Left forelimb (tissue), 1 donor: Measurements from ENCODE around the gene SEMG2.

Source experiments
- DNase-seq: peaks from one replicate; pipeline ENCODE4 v3.0.0-alpha.2; 2018; ENCODE audit warnings: low spot score

The SEMG2 gene

DNA sequence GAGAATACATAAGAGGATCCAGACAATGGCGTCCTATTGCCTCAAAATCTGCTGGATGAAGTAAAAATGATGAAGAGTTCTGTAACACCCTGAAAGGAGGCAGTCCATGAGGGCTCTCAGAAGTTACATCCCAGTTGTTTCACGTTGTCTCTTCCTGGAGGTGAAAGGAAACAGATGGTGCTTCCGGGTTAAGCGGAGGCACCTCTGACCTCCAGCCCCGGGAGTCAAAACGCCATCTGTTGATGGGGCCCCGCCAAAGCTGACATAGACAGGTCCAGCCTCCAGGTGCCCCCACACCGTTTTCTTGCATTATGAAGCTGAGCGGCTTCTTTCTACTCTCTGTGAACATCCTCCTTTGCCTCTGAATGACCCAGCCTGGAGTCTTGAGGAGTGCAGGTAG, 9.5 kb downstream of the SEMG2 start:
- no peak for DNase-seq

DNA sequence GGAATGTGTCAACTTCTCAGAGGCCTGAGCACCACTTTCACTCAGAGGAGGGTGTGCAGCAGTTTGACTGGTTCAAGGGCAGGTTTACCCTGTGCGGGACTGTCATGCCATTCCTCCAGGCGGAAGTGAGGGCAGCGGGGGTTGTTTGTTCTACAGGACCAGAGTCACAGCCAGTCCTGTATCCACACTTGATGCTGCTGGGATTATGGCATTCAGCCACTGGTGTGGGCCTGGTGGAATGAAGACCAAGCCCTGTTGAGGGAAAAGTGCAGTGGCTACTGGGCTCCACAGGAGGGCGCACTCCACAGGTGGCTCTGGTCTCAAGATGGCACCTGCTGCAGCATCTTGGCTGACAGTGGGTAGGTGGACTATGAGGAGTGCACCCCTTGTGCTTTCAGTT, 14.8 kb downstream of the SEMG2 start:
- no peak for DNase-seq

DNA sequence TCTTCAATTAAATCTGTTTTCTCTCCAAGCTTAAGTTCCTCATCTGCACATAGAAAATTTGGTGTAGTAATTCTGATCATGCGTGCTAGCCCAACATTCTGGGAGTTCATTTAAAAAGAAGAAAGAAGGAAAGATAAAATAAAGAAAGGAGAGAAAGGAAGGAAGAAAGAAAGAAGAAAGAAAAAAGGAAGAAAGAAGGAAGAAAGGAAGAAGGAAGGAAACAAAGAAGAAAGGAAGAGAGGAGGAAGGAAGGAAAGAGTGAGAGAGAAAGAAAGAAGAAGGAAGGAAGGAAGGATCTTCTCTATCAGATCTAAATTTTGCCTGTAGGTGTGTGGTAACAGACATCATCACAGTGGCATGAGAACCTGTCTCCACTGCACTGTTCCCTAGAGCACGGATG, 17.0 kb downstream of the SEMG2 start:
- no peak for DNase-seq

DNA sequence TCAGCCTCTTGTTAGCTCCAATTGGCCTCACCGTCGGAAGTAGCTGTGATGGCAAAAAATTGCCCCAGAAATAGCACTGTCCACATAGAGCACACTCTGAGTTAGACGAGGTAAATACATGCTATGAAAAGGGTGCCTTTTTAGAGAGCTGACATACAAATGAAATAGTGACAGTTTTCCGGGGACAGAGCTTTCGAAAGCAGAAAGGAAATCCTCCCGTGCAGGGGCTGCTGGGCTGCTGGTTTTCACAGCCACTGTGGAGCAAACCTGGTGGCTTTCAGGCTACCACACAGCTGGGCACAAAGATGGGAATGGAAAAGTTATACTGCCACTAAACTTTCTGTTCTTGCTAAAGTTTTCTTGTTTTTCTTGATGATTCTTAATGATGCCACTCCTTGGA, 24.9 kb downstream of the SEMG2 start:
- DNase-seq: no peak

DNA sequence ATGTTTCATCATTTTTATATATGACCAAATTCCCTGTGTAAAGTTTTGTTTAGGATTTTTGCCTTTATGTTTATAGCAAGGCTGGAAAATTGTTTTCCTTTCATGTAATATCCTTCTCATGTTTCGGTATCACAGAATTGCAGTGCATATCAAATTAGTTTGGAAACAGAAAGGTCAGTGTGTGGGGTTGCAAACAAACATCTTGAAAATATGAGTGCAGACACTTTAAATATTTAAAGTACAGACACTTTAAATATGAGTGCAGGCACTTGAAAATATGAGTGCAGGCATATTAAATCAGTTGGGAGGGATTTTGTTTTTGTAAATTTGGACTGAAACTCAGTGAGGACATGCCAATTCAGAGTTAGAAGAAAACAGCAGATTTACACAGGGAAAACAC, 26.7 kb downstream of the SEMG2 start:
- no peak for DNase-seq

DNA sequence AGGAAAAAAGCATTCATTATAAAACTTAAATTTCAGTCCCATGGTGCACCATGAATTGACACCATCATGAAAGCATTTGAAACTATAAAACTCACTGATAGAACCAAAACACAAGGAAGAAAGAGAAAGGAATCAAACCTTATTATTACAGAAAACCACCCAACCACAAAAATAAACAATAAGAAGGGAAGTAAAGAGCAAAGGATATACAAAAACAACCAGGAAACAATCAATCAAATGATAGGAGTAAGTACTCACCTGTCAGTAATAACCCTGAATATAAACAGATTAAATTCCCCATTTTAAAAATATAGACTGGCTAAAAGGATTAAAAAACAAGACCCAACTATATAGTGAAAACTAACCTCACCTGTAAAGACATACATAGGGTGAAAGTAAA, 27.4 kb downstream of the SEMG2 start:
- no peak for DNase-seq

DNA sequence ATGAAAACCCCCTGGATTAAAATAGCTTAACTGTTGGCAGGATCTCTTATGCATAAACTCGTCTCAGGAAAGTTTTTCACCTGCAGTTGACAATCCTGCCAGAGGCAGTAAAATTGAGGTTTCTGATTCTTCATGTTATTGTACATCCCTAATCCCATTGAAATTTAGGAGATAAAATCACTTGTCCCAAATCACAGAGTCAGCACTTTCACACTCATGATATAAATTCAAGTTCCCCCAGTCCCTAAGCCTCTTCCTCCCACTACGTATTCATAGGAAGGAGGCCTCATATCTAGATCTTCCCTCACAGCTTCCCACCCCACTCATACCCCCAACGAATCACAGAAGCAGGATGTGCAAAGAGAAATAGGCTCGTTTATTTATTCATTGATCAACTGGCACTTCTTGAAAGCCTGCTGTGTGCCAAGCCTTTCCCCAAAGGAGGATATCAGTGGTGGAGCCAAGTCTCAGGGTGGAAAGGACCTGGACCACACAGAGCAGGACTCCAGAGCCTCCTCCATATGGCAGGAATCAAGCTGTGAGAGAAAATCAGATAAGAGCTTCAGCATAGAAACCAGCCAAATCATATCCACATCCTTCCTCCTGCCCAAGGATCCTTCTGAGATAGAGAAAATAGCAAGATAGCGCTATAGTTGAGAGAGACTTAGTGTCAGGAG, 30.8 kb downstream of the SEMG2 start:
- no peak for DNase-seq

DNA sequence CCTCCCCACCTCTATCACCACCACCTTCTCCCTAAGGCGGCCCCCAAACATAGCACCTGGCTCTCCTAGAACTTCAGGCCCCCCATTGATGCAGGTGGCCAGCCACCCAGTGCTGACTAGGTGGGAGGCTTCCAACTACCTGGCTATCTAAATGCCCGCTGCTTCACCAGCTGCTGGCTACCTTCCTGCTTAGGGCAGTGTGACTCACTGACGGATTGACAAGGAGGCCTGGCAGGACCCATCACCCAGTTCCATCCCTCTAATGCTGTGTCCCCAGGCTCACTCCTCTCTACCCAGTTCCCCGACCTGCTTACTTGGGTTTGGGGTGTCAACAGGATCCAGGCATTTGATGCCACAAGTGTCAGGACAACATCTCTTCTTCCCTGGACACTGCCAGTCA, 32.1 kb downstream of the SEMG2 start:
- no peak for DNase-seq

DNA sequence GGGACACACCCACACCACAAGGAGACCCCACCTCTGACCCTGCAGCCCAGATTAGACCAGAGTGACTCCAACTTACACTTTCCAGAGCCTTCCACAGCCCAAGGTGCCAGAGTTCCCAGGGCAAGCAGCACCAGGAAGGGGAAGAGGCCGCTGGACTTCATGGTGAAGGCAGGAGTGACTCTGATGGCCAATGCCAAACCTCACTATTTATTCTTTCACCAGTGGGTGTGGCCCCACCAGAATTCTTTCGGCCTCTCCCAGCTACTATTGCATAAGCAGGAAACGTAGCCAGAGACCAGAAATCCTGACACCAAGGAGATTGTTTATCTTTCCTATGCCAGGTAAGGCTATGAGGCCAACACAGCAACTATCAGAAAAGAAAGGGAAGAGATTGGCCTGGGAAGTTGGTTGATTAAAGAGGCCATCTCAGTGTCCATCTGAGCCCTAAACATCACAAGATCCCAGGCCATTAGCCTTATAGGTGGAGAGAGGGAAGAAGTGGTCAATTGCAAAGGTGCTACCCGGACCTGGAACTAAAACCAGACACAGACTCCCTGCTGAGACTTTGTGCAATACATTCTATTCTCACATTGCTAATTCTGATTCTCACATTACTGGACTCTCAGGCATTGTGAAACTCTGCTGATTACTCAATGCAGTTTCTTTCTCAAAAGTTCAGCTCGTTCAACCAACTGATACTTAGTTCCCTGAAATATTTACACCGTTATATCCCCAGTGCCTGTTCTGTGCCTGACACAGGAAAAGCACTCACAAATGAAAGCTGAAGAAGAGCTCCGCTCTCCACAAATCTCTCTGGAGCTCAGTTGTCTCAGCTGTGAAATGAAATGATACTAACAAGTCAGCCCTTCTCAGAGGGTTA, 33.5 kb downstream of the SEMG2 start, which contains the start of gene SLPI:
SLPI (minus strand) TSS at position 182 of the 880 bp plus-strand sequence; CDS start at position 161, 21 bp downstream.
- no peak for DNase-seq

DNA sequence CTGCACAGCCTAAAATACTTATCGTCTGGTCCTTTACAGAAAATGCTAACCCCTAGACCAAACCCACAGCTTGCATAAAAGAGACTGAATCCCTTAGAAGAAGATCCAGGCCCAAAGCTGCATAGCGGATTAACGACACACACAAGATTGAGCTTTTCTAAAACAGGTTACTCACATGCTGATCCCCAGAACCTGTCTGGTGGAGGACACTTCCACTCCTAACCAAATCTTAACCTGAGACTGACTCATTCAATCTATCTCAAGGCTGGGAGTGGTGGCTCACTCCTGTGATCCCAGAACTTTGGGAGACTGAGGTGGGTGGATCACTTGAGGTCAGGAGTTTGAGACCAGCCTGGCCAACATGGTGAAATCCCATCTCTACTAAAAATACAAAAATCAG, 36.0 kb downstream of the SEMG2 start:
- no peak for DNase-seq

DNA sequence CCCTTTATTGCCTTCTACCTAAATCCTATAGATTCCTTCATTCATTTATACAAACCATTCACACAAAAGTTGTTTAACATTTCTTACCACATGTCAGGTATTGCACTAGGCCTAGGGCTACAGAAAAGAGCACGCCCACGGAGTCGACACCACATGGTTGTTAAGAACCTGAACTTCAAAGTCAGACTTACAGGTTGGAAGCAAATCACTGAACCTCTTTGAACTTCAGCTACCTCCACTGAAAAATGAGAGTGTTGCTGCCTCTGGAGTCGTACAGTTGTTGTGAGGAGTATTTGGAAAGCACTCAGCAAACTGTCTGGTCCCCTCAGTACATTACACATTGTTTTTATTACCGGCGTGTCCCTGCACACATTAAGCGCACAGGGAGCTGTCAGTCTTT, 36.5 kb downstream of the SEMG2 start:
- DNase-seq: no peak

DNA sequence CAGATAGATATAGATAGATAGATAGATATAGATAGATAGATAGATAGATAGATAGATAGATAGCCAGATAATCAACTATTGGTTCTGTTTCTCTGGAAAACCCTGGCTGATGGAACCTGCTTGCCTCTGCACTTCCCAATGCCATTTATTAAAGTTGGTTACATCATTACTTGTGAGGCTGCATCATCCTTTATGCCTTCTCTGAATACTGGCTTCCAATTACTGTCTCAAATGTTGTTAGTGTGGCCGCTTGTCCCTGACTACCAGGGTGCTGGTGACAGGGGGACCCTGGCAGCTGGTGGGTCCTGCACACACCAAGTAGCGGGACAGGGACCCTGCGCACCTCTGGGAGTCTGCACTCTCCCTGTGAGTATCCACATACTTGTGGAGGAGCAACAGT, 37.1 kb downstream of the SEMG2 start:
- no peak for DNase-seq

DNA sequence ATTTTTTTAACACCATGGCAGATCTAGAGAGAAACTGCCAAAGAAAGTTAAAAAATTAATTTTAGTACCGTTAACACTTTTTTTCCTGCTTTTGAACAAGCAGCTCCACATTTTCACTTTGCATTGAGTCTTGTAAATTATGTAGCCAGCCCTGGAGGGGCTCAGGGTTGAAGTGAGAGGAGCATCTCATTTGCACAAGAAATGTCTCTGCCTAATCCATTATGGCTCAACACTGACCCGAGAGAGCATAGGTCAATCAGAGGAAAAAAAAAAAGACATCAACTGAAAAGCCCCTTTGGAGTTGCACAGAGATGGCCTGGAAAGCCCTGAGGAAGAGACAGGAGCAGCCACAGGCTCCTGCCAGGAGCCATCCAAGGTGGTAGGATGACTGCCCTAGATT, 37.5 kb downstream of the SEMG2 start:
- DNase-seq: no peak

DNA sequence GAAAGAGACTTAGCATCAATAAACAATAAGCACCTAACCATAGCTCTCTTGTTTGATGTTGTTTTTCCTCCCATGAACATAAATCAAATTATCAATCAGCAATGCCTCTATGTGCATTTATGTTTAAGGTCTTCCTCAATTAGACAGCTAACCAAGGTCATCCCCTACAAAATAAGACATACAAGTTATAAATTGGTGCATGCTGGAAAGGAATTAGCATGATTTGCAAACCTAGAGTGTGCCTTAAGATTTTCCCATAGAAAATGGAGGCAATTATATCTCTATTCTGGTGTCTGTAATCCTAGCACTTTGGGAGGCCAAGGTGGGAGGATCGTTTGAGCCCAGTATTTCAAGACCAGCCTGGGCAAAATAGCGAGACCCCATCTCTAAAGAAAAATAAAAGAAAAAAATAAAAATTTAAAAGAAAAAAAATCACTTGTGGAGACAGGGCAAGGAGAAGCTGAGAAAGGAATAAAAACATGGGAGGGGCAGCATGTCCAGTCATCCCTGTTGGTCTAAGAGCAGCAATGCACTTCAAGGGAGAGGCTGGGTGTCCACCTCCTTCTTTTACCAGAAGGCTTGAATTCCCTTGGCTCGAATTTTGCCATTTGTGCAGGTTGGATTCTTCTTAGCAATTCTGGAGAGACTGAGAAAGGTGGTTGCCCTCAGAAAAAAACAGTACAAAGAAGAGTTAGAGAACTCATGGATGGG, 42.5 kb downstream of the SEMG2 start:
- DNase-seq: no peak

DNA sequence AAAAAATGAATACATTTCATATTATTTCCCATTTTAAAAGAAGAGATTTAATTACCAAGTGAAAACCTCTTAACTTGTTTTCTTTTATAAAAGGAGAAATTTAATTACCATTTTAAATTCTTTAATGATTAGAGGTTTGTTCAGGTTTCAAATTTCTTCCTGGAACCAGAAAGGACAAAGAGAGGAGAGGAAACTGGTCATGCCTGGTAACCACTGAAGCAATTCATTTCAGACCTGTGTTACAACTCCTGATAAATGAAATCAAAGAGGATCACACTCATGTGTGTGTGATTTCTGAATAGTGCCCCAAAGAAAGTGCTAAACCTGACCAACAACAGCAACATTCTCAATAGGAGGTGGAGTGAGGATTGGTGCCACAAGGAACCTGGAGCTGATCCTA, 45.8 kb downstream of the SEMG2 start:
- no peak for DNase-seq

DNA sequence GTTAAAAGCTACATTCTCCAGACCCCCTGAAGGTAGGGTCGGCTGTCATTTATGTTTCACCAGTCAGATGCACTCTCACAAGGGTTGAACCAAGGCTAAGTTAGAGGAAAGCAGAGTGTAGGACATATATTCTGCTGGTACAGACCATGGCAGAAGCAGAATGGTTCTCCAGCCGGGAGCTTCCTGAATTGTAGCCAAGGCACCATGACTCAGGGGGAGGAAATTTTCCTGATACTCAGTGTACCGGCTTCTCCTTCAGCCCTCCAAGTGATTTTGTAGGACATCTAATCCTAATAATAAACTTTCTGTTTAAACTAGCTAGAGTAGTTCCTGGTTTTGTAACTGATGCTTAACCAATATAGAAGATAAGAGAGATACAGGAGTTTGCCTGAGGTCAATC, 47.4 kb downstream of the SEMG2 start:
- no peak for DNase-seq

DNA sequence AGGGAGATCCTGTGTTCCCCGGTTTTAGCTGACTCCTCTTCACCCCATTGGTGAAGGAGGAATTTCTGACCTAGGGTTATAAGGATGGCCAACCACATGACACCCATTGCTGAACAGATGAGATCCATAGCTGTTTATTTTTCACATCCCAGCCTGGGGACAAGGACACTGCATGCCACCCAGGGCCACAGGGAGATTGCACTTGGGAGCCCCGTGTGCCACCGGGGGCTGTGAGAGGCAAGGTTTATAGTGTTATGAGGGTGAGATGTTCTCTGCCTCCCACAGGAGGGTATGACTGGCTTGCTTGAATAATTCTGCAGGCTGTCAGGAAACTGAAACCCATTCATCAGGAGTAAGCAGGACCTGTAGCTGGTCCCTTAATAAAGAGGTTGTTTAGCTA, 47.9 kb downstream of the SEMG2 start:
- no peak for DNase-seq

DNA sequence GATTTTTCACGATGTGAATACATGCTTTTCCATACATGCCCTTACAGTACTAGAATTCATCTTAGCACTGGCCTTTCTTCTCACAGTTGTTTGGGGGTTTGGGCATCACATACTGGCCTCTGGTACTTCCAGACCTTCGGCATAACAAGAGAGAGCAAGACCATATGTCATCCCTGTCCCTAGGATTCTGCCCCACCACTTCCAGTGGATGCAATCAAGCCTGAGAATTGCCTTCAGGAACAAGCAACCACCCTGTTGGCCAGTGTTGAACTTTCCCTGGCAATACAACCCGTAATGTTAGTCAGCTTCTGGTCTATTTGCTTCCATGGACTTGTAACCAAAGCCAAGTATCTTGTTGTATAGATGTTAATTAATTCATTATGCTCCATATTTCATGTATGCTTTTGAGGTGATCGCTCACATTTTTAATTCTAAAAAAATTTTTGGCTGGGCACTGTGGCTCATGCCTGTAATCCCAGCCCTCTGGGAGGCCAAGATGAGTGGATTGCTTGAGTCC, 48.6 kb downstream of the SEMG2 start:
- DNase-seq: no peak
